ENCODE results near the gene STAT3. TPM values are rescaled to one million over a fixed set of nuclear protein-coding genes. Genes with fewer than 3 reads are reported as not detected.
A peak's percentile ranks its signal among the peaks of the same experiment; 100 is the strongest.
"Not testable (repeated sequence)": the region's sequence is repeated elsewhere in the genome, so short reads cannot be mapped to it uniquely, and the experiment has no call there.

Gene STAT3
- total and polyA plus RNA-seq, 2 donors (not counting 3 experiments of a cell fraction or from before 2014, with no cell fraction given) = 59.1 to 124 TPM

- H3K9me1 ChIP-seq (replicated peaks; ENCODE audit: control insufficient read depth, extremely low read depth, insufficient read depth, low read length); H3K9me3 ChIP-seq (replicated peaks; ENCODE audit: control insufficient read depth, insufficient read depth, low read length); DNase-seq (ENCODE audit: low read depth, low spot score); H3K27me3 ChIP-seq (ENCODE audit: control insufficient read depth in 2 of 2, insufficient read depth in 2 of 2, low read length in 2 of 2); H3K4me3 ChIP-seq (replicated peaks in 1 of 3; ENCODE audit: insufficient read depth in 1 of 3, low read depth in 1 of 3, low read length in 3 of 3); H2AFZ ChIP-seq (ENCODE audit: low read depth, low read length); dilution Hi-C loops (cut with MboI; ENCODE audit: extremely low pct_ligation_motif_present, low sequenced_read_pairs); H3K4me2 ChIP-seq (ENCODE audit: insufficient read depth, low read length); H4K20me1 ChIP-seq (replicated peaks; ENCODE audit: control insufficient read depth, extremely low read depth, insufficient read depth, low read length); H3K79me2 ChIP-seq (ENCODE audit: control insufficient read depth, insufficient read depth, low read length); BruUV-seq (replicated peaks); H3K27ac ChIP-seq (ENCODE audit: insufficient read depth, low read depth, low read length); intact Hi-C loops (cut with micrococcal nuclease); H3K9ac ChIP-seq (replicated peaks; ENCODE audit: extremely low read depth, insufficient read depth, low read length): not testable (repeated sequence)
- ChIA-PET CTCF (interaction anchor here (1.2 to 15.7 kb wide), 3 partner anchors 96 to 208 kb away, joined by 6 to 190 read pairs (median 94); no protein-coding TSS in a partner anchor), POLR2A (interaction anchor here (1.2 kb wide), 1 partner anchor 202 kb away, joined by 4 read pairs; no protein-coding TSS in a partner anchor)
- Histone ChIP-seq H3K36me3 (ENCODE audit: control insufficient read depth in 2 of 2, extremely low read depth in 1 of 2, insufficient read depth in 2 of 2, low read length in 2 of 2) (peaks cover 11 to 15% of the 10 kb centered on the region in 2 experiments), H3K4me1 (ENCODE audit: control insufficient read depth, extremely low read depth, insufficient read depth, low read length) (peaks cover 75% of the 10 kb centered on the region)
- peak; percentile 18 for FAIRE-seq
Observed at GRCh38 chr17:42317967-42318366, 70.3 kb downstream of the STAT3 start.

- TF ChIP-seq MAX (IDR thresholded peaks at IDR 0.05; ENCODE audit: insufficient read depth, insufficient read length) (no peak), EZH2 (IDR thresholded peaks at IDR 0.05; ENCODE audit: borderline replicate concordance, low read depth, low read length, severe bottlenecking) (no peak), CTCF (IDR thresholded peaks at IDR 0.05; ENCODE audit: extremely low read depth in 1 of 2, insufficient read depth in 1 of 2, low read depth in 1 of 2, low read length in 2 of 2) (no peak), POLR2A (IDR thresholded peaks at IDR 0.05; ENCODE audit: low read depth, low read length) (no peak), GATA2 (IDR thresholded peaks at IDR 0.05; ENCODE audit: insufficient read depth, insufficient read length, low read depth, low read length) (no peak), POLR2AphosphoS5 (IDR thresholded peaks at IDR 0.05; ENCODE audit: insufficient read depth, low read depth, low read length) (no peak), FOS (IDR thresholded peaks at IDR 0.05; ENCODE audit: borderline replicate concordance, insufficient read depth, low read length) (no peak), JUN (IDR thresholded peaks at IDR 0.05; ENCODE audit: borderline replicate concordance, insufficient read depth, insufficient read length, low read depth) (no peak), MYC (IDR thresholded peaks at IDR 0.05; ENCODE audit: low read depth, low read length) (no peak)
- DNase-seq (ENCODE audit: low read depth, low spot score) (no peak), FAIRE-seq (no peak)
- Histone ChIP-seq H3K79me2 (ENCODE audit: control insufficient read depth, insufficient read depth, low read length) (peaks cover 5% of the 10 kb centered on the region), H3K4me3 (replicated peaks in 1 of 3; ENCODE audit: insufficient read depth in 1 of 3, low read depth in 1 of 3, low read length in 3 of 3) (no peak overlapping the region), H3K9me1 (replicated peaks; ENCODE audit: control insufficient read depth, extremely low read depth, insufficient read depth, low read length) (no peaks in the 10 kb centered on the region), H3K36me3 (ENCODE audit: control insufficient read depth in 2 of 2, extremely low read depth in 1 of 2, insufficient read depth in 2 of 2, low read length in 2 of 2) (peaks cover 10 to 13% of the 10 kb centered on the region in 2 experiments), H3K9ac (replicated peaks; ENCODE audit: extremely low read depth, insufficient read depth, low read length) (no peak overlapping the region), H4K20me1 (replicated peaks; ENCODE audit: control insufficient read depth, extremely low read depth, insufficient read depth, low read length) (no peaks in the 10 kb centered on the region), H3K9me3 (replicated peaks; ENCODE audit: control insufficient read depth, insufficient read depth, low read length) (no peaks in the 10 kb centered on the region), H3K27ac (ENCODE audit: insufficient read depth, low read depth, low read length) (no peak overlapping the region), H2AFZ (ENCODE audit: low read depth, low read length) (no peak overlapping the region), H3K27me3 (ENCODE audit: control insufficient read depth in 2 of 2, insufficient read depth in 2 of 2, low read length in 2 of 2) (no peaks in the 10 kb centered on the region), H3K4me2 (ENCODE audit: insufficient read depth, low read length) (no peak overlapping the region), H3K4me1 (ENCODE audit: control insufficient read depth, extremely low read depth, insufficient read depth, low read length) (peaks cover 76% of the 10 kb centered on the region)
- ChIA-PET CTCF (interaction anchor here (0.6 to 15.7 kb wide), 4 partner anchors 95 to 210 kb away, joined by 3 to 190 read pairs (median 6); no protein-coding TSS in a partner anchor), POLR2A (interaction anchor here (0.7 kb wide), 1 partner anchor 95 kb away, joined by 3 read pairs; no protein-coding TSS in a partner anchor)
- dilution Hi-C loops (cut with MboI; ENCODE audit: extremely low pct_ligation_motif_present, low sequenced_read_pairs) = no loop called here
- intact Hi-C loops (cut with micrococcal nuclease) = no loop called here
- BruUV-seq (replicated peaks) = no TSS peak
Observed at GRCh38 chr17:42317266-42317845, 70.9 kb downstream of the STAT3 start.
